ENCODE measurements around the gene LRR1. TPM values are rescaled to one million over a fixed set of nuclear protein-coding genes. Genes with fewer than 3 reads are reported as not detected.

Gene LRR1
- total and polyA plus RNA-seq, 2 experiments from 2014 or later: 10.6 to 15.4 TPM

- no peaks in the 10 kb centered on the region for H4K20me1 ChIP-seq (ENCODE audit: insufficient read depth, poor library complexity, severe bottlenecking)
- H3K4me1 ChIP-seq (ENCODE audit: insufficient read depth): peaks cover 30% of the 10 kb centered on the region
- no peaks in the 10 kb centered on the region for H3K9me2 ChIP-seq (replicated peaks; ENCODE audit: insufficient read depth)
- H3K4me3 ChIP-seq: no peak overlapping the region
- no peak for TF ChIP-seq EZH2phosphoT487 (IDR thresholded peaks at IDR 0.05; ENCODE audit: low read depth, severe bottlenecking, unreplicated experiment)
- no peak for TF ChIP-seq EZH2 (IDR thresholded peaks at IDR 0.05; ENCODE audit: borderline replicate concordance)
- no peak for TF ChIP-seq CTCF (IDR thresholded peaks at IDR 0.05; ENCODE audit: poor library complexity)
- H3K36me3 ChIP-seq (replicated peaks; ENCODE audit: insufficient read depth, low read depth): no peaks in the 10 kb centered on the region
- WGBS (ENCODE audit: low lambda C conversion rate, missing lambda C conversion rate): 99% methylated on average over 3 of the region's 3 CpGs
- no peaks in the 10 kb centered on the region for H3K27me3 ChIP-seq
- peaks cover 55% of the 10 kb centered on the region for H3K79me2 ChIP-seq
- no peak for DNase-seq (ENCODE audit: low spot score)
- H3K4me2 ChIP-seq: no peak overlapping the region
- H3K27ac ChIP-seq: no peak overlapping the region
- H2AFZ ChIP-seq: no peak overlapping the region
- H3K9me3 ChIP-seq (ENCODE audit: low read depth): no peaks in the 10 kb centered on the region
Observed at GRCh38 chr14:49637534-49638078, 38.9 kb downstream of the LRR1 start.

- 76% methylated on average over 7 of the region's 7 CpGs for WGBS (ENCODE audit: low lambda C conversion rate, missing lambda C conversion rate)
Observed at GRCh38 chr14:49640540-49641417, 42.0 kb downstream of the LRR1 start.

GRCh38 chr14:49641697-49642129, 43.0 kb downstream of the LRR1 start:
- Histone ChIP-seq H3K4me1 (ENCODE audit: insufficient read depth) (peaks cover 31% of the 10 kb centered on the region), H3K36me3 (replicated peaks; ENCODE audit: insufficient read depth, low read depth) (no peaks in the 10 kb centered on the region), H3K4me2 (peak overlapping the region; percentile 61), H3K79me2 (peaks cover 65% of the 10 kb centered on the region), H3K9me2 (replicated peaks; ENCODE audit: insufficient read depth) (no peaks in the 10 kb centered on the region), H2AFZ (no peak overlapping the region), H3K9me3 (ENCODE audit: low read depth) (no peaks in the 10 kb centered on the region), H4K20me1 (ENCODE audit: insufficient read depth, poor library complexity, severe bottlenecking) (no peaks in the 10 kb centered on the region), H3K27me3 (no peaks in the 10 kb centered on the region), H3K4me3 (no peak overlapping the region), H3K27ac (peak overlapping the region; percentile 63)
- DNase-seq (ENCODE audit: low spot score): peak; percentile 82
- no peak for TF ChIP-seq EZH2phosphoT487 (IDR thresholded peaks at IDR 0.05; ENCODE audit: low read depth, severe bottlenecking, unreplicated experiment)
- TF ChIP-seq EZH2 (IDR thresholded peaks at IDR 0.05; ENCODE audit: borderline replicate concordance): no peak
- TF ChIP-seq CTCF (IDR thresholded peaks at IDR 0.05; ENCODE audit: poor library complexity): no peak
- 41% methylated on average over 8 of the region's 8 CpGs for WGBS (ENCODE audit: low lambda C conversion rate, missing lambda C conversion rate)

More at GRCh38 chr14:49640540-49641417, 42.0 kb downstream of the LRR1 start:
- H3K79me2 ChIP-seq: peaks cover 67% of the 10 kb centered on the region
- peaks cover 38% of the 10 kb centered on the region for H3K4me1 ChIP-seq (ENCODE audit: insufficient read depth)
- no peak for TF ChIP-seq EZH2 (IDR thresholded peaks at IDR 0.05; ENCODE audit: borderline replicate concordance)
- no peak for TF ChIP-seq EZH2phosphoT487 (IDR thresholded peaks at IDR 0.05; ENCODE audit: low read depth, severe bottlenecking, unreplicated experiment)
- TF ChIP-seq CTCF (IDR thresholded peaks at IDR 0.05; ENCODE audit: poor library complexity): no peak
- H3K4me3 ChIP-seq: no peak overlapping the region
- DNase-seq (ENCODE audit: low spot score): no peak
- H3K36me3 ChIP-seq (replicated peaks; ENCODE audit: insufficient read depth, low read depth): no peaks in the 10 kb centered on the region
- no peaks in the 10 kb centered on the region for H3K9me2 ChIP-seq (replicated peaks; ENCODE audit: insufficient read depth)
- H3K27me3 ChIP-seq: no peaks in the 10 kb centered on the region
- no peaks in the 10 kb centered on the region for H4K20me1 ChIP-seq (ENCODE audit: insufficient read depth, poor library complexity, severe bottlenecking)
- peak overlapping the region; percentile 63 for H3K27ac ChIP-seq
- no peaks in the 10 kb centered on the region for H3K9me3 ChIP-seq (ENCODE audit: low read depth)
- H3K4me2 ChIP-seq: peak overlapping the region; percentile 61
- H2AFZ ChIP-seq: no peak overlapping the region
